Measurements from ENCODE around the gene GPSM1.

The GPSM1 gene

DNA sequence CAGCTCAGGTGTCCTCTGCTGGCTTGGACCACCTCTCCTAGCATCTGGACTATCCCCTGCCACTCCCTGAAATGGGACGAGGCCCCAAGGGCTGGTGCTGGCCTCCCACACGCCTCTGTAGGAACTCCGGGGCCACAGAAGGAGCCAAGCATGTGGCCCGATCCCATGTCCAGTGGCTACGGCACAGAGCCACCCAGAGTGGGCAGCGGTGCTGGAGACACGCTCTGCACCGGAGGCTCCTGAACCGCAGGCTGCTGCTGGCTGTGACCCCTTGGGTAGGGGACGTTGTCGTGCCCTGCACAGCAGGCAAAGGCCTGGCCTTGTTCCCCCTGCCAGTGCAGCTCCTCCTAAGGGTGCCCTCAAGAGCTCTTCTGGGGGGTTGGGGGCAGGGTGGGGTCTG lies 52.6 kb downstream of the GPSM1 start:
- CTCF ChIA-PET, result interaction anchor here (1.0 kb wide), 1 partner anchor 16 kb away, joined by 4 read pairs; the partner anchor contains the start of gene DNLZ
- no peak overlapping the region for H3K4me3 ChIP-seq (ENCODE audit: low read depth, low read length)
- POLR2A ChIA-PET, result no interaction called here
- DNase-seq (ENCODE audit: low read depth, low spot score), result no peak
- TF ChIP-seq, protein P1, sequence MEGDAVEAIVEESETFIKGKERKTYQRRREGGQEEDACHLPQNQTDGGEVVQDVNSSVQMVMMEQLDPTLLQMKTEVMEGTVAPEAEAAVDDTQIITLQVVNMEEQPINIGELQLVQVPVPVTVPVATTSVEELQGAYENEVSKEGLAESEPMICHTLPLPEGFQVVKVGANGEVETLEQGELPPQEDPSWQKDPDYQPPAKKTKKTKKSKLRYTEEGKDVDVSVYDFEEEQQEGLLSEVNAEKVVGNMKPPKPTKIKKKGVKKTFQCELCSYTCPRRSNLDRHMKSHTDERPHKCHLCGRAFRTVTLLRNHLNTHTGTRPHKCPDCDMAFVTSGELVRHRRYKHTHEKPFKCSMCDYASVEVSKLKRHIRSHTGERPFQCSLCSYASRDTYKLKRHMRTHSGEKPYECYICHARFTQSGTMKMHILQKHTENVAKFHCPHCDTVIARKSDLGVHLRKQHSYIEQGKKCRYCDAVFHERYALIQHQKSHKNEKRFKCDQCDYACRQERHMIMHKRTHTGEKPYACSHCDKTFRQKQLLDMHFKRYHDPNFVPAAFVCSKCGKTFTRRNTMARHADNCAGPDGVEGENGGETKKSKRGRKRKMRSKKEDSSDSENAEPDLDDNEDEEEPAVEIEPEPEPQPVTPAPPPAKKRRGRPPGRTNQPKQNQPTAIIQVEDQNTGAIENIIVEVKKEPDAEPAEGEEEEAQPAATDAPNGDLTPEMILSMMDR (IDR thresholded peaks at IDR 0.05; ENCODE audit: insufficient read depth, low read length, missing control alignments), result no peak

DNA sequence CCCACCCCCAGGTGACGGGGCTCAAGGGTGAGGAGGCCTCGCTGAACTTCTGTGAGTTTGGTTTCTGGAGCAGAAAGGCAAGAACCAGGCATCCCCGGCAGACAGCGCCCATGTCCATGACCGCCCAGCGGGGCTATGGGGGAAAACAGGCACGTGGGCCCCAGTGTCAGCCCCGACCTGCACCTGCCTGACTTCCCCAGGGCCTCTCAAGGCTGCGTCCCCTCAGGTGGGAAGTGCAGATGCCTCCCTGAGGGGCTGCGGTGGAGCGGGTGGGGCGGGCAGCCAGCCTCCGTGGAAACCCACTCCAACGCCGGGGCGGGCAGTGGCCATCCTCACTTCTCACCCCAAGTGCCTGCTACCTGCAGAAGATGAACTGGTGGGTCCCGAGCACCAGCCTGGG lies 53.0 kb downstream of the GPSM1 start:
- no peak overlapping the region for H3K4me3 ChIP-seq (ENCODE audit: low read depth, low read length)
- ChIA-PET CTCF (interaction anchor here (1.0 to 1.6 kb wide), 2 partner anchors 13 to 17 kb away, joined by 4 to 5 read pairs; partner anchors contain the start of gene DNLZ), POLR2A (no interaction called here)
- TF ChIP-seq, protein P1 (IDR thresholded peaks at IDR 0.05; ENCODE audit: insufficient read depth, low read length, missing control alignments), result no peak
- no peak for DNase-seq (ENCODE audit: low read depth, low spot score)

DNA sequence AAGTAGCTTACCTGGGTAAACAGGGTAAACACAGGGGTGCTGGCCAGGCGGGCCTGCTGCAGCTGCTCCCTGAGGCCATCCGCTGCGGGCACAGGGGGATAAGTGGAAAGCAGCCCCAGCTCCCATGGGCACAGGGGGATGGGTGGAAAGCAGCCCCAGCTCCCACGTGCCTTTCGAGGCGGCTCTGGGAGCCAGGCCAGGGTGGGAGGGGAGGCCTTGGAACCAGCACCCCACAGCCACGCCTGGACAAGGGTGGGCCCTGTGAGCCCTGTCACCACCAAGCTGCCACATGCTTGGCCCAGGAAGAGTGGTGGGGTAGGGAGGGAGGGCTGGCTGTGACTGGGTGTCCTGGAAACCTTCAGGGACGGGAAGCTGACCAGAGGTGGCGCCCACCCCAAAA lies 54.0 kb downstream of the GPSM1 start:
- no peak for DNase-seq (ENCODE audit: low read depth, low spot score)
- H3K4me3 ChIP-seq (ENCODE audit: low read depth, low read length), result no peak overlapping the region
- POLR2A ChIA-PET, result no interaction called here
- CTCF ChIA-PET, result interaction anchor here (0.7 to 1.6 kb wide), 4 partner anchors 10 to 19 kb away, joined by 3 to 5 read pairs (median 3); no protein-coding TSS in a partner anchor
- TF ChIP-seq, protein P1 (IDR thresholded peaks at IDR 0.05; ENCODE audit: insufficient read depth, low read length, missing control alignments), result no peak

DNA sequence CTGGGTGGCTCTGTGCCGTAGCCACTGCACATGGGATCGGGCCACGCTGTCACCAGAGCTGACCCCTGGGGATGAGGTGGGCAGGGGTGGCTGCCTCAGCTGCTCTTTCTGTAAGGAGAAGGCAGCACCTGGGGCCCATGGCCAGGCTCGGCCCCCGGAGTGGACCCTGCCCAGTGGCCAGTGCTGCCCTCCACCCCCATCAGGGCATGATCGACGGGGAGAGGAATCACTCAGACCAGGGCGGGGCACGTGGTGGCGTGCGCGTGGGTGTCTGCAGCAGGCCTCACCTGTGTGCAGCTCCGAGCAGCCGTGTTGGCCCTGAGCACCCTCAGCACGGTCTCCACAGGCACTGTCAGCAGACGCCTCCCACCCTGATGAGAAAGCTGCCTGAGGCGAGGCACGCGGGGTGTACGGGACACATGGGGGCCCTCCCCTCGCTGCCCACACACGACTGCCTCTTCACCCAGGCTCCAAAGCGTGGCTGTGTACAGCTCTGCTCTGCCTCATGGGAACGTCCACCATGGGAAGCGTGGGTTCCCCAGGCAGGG lies 54.7 kb downstream of the GPSM1 start:
- no peak overlapping the region for H3K4me3 ChIP-seq (ENCODE audit: low read depth, low read length)
- POLR2A ChIA-PET, result no interaction called here
- CTCF ChIA-PET, result interaction anchor here (0.7 to 1.6 kb wide), 5 partner anchors 9 to 69 kb away, joined by 3 to 5 read pairs (median 3); no protein-coding TSS in a partner anchor
- DNase-seq (ENCODE audit: low read depth, low spot score), result no peak
- TF ChIP-seq, protein P1 (IDR thresholded peaks at IDR 0.05; ENCODE audit: insufficient read depth, low read length, missing control alignments), result no peak

- CTCF ChIA-PET, result interaction anchor here (1.3 to 2.0 kb wide), 3 partner anchors 19 to 70 kb away, joined by 5 to 6 read pairs (median 5); partner anchors contain the start of gene DNLZ
- H3K4me3 ChIP-seq (ENCODE audit: low read depth, low read length), result no peak overlapping the region
- POLR2A ChIA-PET, result no interaction called here
- TF ChIP-seq, protein P1 (IDR thresholded peaks at IDR 0.05; ENCODE audit: insufficient read depth, low read length, missing control alignments), result no peak
- no peak for DNase-seq (ENCODE audit: low read depth, low spot score)
Observed at GRCh38 chr9:136383436-136383835, 56.1 kb downstream of the GPSM1 start.

DNA sequence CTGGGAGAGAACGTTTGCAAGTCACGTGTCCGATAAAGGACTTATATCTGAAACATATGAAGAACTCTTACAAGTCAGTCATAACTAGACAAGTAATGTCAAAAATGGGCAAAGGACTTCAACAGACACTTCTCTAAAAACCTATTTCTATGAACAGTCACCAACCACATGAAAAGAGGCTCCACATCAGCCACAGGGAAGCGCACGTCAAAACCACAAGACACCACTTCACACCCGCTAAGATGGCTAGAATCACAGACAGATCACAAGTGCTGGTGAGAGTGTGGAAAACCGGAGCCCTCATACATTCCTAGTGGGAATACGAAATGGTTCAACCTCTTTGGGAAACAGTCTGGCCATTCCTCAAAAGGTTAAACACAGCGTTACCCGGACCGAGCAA lies 57.7 kb downstream of the GPSM1 start:
- TF ChIP-seq, protein P1 (IDR thresholded peaks at IDR 0.05; ENCODE audit: insufficient read depth, low read length, missing control alignments), result no peak
- no peak overlapping the region for H3K4me3 ChIP-seq (ENCODE audit: low read depth, low read length)
- ChIA-PET CTCF (interaction anchor here (1.1 to 2.3 kb wide), 5 partner anchors 10 to 72 kb away, joined by 4 to 12 read pairs (median 5); partner anchors contain the start of genes DNLZ and SNAPC4), POLR2A (no interaction called here)
- DNase-seq (ENCODE audit: low read depth, low spot score), result no peak
